BLaER1 treated with 17β-estradiol and CSF1 and Interleukin-3, amounts not matched to agents 10 nM and 100 nM (cell line): ENCODE measurements around the gene HMCN1.
"Not testable (repeated sequence)": the region's sequence is repeated elsewhere in the genome, so short reads cannot be mapped to it uniquely, and the experiment has no call there.

ENCODE experiments used
- H3K27ac ChIP-seq, 11 experiments: shearing (Covaris generic); formaldehyde crosslinking; 2 replicates each; pipeline ENCODE4 v1.8.1; 2022
- H3K27me3 ChIP-seq, 11 experiments: shearing (Covaris generic); formaldehyde crosslinking; 2 replicates each; pipeline ENCODE4 v1.8.1; 2022
- H3K36me3 ChIP-seq, 11 experiments: shearing (Covaris generic); formaldehyde crosslinking; 2 replicates each; pipeline ENCODE4 v1.8.1; 2022
- H3K4me1 ChIP-seq, 10 experiments: shearing (Covaris generic); formaldehyde crosslinking; 2 replicates each; pipeline ENCODE4 v1.8.1; 2022
- H3K4me2 ChIP-seq, 11 experiments: shearing (Covaris generic); formaldehyde crosslinking; 2 replicates each; pipeline ENCODE4 v1.8.1; 2022
- H3K4me3 ChIP-seq, 10 experiments: shearing (Covaris generic); formaldehyde crosslinking; 2 replicates each; pipeline ENCODE4 v1.8.1; 2022
- H3K9ac ChIP-seq, 11 experiments: shearing (Covaris generic); formaldehyde crosslinking; 2 replicates each; pipeline ENCODE4 v1.8.1; 2022
- H3K9me3 ChIP-seq, 11 experiments: shearing (Covaris generic); formaldehyde crosslinking; replicated peaks in 1 of 11; 2 replicates each; pipeline ENCODE4 v1.8.1; 2022
- H4K20me1 ChIP-seq, 11 experiments: shearing (Covaris generic); formaldehyde crosslinking; 2 replicates each; pipeline ENCODE4 v1.8.1; 2022
- Cebpa-rat ChIP-seq, 11 experiments: shearing (Covaris generic); IDR thresholded peaks; 2 replicates each; pipeline ENCODE4 v1.8.1; 2022

Gene HMCN1

GRCh38 chr1:185869590-185869989 is 135.4 kb downstream of the HMCN1 start:
- Histone ChIP-seq H3K4me3 (no peak overlapping the region), H3K4me1 (no peaks in the 10 kb centered on the region), H4K20me1 (no peaks in the 10 kb centered on the region), H3K4me2 (no peak overlapping the region), H3K9ac (no peak overlapping the region), H3K36me3 (no peaks in the 10 kb centered on the region), H3K27ac (no peak overlapping the region), H3K27me3 (no peaks in the 10 kb centered on the region), H3K9me3 (no peaks in the 10 kb centered on the region)
- TF ChIP-seq Cebpa-rat (IDR thresholded peaks at IDR 0.05), result no peak

DNA sequence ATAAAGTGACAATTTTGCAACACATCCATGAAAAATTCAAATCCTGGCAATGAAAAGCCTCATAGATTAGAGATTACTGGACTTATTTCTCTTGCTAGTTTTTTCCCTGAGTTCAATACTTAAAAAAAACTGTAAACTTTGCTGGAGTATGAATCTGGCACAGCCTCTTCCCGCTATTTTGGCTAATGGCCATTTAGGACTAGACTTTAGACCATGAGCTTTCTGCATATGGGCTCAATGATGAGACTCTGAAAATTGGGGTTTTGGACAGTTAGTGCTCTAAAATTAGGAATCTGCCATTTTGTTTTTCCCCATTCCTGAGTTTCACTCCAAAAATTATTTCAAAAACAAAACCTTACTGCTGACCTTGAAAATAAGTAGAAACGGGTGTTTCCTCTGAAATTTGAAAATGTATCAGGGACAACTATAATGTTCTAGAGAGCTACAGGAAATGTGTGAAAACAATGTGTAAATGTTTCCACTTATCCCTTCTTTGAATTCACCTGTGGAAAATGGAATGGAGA is 137.5 kb downstream of the HMCN1 start:
- no peak overlapping the region for H3K27ac ChIP-seq
- H3K9ac ChIP-seq, result no peak overlapping the region
- TF ChIP-seq Cebpa-rat (IDR thresholded peaks at IDR 0.05), result no peak
- H3K36me3 ChIP-seq, result no peaks in the 10 kb centered on the region
- H3K9me3 ChIP-seq, result no peaks in the 10 kb centered on the region
- no peaks in the 10 kb centered on the region for H3K27me3 ChIP-seq
- no peaks in the 10 kb centered on the region for H3K4me1 ChIP-seq
- H3K4me3 ChIP-seq, result no peak overlapping the region
- H4K20me1 ChIP-seq, result no peaks in the 10 kb centered on the region
- no peak overlapping the region for H3K4me2 ChIP-seq

- Histone ChIP-seq H4K20me1 (no peaks in the 10 kb centered on the region), H3K4me1 (no peaks in the 10 kb centered on the region), H3K27me3 (no peaks in the 10 kb centered on the region), H3K4me3 (no peak overlapping the region), H3K9me3 (no peaks in the 10 kb centered on the region), H3K9ac (no peak overlapping the region), H3K4me2 (no peak overlapping the region), H3K27ac (no peak overlapping the region), H3K36me3 (no peaks in the 10 kb centered on the region)
- no peak for TF ChIP-seq Cebpa-rat (IDR thresholded peaks at IDR 0.05)
Observed at GRCh38 chr1:185874246-185874645, 140.1 kb downstream of the HMCN1 start.

DNA sequence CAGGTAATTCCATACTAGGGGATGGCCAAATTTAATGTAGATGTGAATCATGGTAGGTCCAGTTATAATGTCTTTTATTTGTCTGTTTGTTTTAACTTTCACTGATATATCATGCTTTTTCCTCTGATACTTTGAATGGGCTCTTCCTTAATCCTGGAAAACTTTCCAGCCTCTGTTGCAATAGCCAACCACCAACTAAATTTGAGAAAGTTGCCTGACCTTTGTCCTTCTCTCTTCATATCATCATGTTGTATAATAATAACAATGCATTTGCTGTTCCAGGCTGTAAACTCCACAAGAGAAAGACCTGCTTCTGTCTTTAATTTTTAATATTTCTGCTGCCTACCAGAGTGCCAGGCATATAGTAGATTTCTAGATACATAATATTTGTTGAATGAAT is 146.1 kb downstream of the HMCN1 start:
- no peak overlapping the region for H3K27ac ChIP-seq
- no peaks in the 10 kb centered on the region for H3K36me3 ChIP-seq
- no peak overlapping the region for H3K4me2 ChIP-seq
- no peak overlapping the region for H3K9ac ChIP-seq
- no peak for TF ChIP-seq Cebpa-rat (IDR thresholded peaks at IDR 0.05)
- peaks cover 0 to 13% (median 0%) of the 10 kb centered on the region in 10 experiments; a peak in 2 of 20 replicates for H3K4me1 ChIP-seq
- H3K4me3 ChIP-seq, result no peak overlapping the region
- H3K27me3 ChIP-seq, result no peaks in the 10 kb centered on the region
- H3K9me3 ChIP-seq, result peaks cover 0 to 3% (median 0%) of the 10 kb centered on the region in 11 experiments; a peak in 1 of 22 replicates
- no peaks in the 10 kb centered on the region for H4K20me1 ChIP-seq

- Histone ChIP-seq H3K4me2 (peak overlapping the region in 1 of 11 experiments; percentile 44; a peak in 2 of 22 replicates), H3K9me3 (peaks cover 0 to 3% (median 0%) of the 10 kb centered on the region in 11 experiments; a peak in 1 of 22 replicates), H3K27me3 (no peaks in the 10 kb centered on the region), H3K36me3 (no peaks in the 10 kb centered on the region), H4K20me1 (no peaks in the 10 kb centered on the region), H3K9ac (no peak overlapping the region), H3K4me3 (no peak overlapping the region), H3K27ac (no peak overlapping the region), H3K4me1 (peaks cover 0 to 13% (median 0%) of the 10 kb centered on the region in 10 experiments; a peak in 2 of 20 replicates)
- TF ChIP-seq Cebpa-rat (IDR thresholded peaks at IDR 0.05), result no peak
Observed at GRCh38 chr1:185880779-185881333, 146.7 kb downstream of the HMCN1 start.

DNA sequence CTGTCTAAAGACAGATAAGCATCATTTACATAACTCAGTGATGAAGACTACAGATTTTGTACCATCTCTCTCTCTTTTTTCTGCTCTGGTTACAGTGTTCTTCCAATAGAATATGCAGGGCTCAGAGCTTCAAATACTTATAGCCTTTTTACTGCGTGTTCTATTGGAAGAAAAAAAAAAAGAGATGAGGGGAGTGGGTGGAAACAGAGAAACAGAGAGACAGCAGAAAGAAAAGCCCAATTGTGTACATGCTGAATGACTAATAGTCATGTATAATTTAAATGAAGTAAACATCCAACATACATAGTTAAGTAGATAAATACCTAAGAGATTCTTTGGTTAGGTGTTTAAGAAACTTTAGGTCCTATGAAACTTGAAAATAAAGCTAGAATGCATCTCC is 151.9 kb downstream of the HMCN1 start:
- Histone ChIP-seq H3K9me3 (peaks cover 0 to 3% (median 0%) of the 10 kb centered on the region in 11 experiments; a peak in 1 of 22 replicates), H4K20me1 (no peaks in the 10 kb centered on the region), H3K4me3 (no peak overlapping the region), H3K9ac (no peak overlapping the region), H3K36me3 (no peaks in the 10 kb centered on the region), H3K4me2 (no peak overlapping the region), H3K4me1 (peaks cover 0 to 12% (median 0%) of the 10 kb centered on the region in 10 experiments; a peak in 2 of 20 replicates), H3K27ac (no peak overlapping the region), H3K27me3 (no peaks in the 10 kb centered on the region)
- no peak for TF ChIP-seq Cebpa-rat (IDR thresholded peaks at IDR 0.05)

GRCh38 chr1:185886671-185887070 is 152.5 kb downstream of the HMCN1 start:
- Histone ChIP-seq H3K36me3 (no peaks in the 10 kb centered on the region), H3K9me3 (no peaks in the 10 kb centered on the region), H3K27me3 (no peaks in the 10 kb centered on the region), H3K4me3 (no peak overlapping the region), H3K4me1 (peaks cover 0 to 6% (median 0%) of the 10 kb centered on the region in 10 experiments; a peak in 2 of 20 replicates), H3K4me2 (no peak overlapping the region), H3K9ac (no peak overlapping the region), H3K27ac (no peak overlapping the region), H4K20me1 (no peaks in the 10 kb centered on the region)
- TF ChIP-seq Cebpa-rat (IDR thresholded peaks at IDR 0.05), result no peak

DNA sequence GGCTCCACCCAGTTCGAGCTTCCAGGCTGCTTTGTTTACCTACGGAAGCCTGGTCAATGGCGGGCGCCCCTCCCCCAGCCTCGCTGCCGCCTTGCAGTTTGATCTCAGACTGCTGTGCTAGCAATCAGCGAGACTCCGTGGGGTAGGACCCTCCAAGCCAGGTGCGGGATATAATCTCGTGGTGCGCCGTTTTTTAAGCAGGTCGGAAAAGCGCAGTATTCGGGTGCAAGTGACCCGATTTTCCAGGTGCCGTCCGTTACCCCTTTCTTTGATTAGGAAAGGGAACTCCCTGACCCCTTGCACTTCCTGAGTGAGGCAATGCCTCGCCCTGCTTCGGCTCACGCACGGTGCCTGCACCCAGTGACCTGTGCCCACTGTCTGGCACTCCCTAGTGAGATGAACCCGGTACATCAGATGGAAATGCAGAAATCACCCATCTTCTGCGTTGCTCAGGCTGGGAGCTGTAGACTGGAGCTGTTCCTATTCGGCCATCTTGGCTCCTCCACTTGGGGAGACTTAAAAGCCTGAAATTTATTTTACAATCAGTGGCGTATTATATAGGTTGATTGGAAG is 158.7 kb downstream of the HMCN1 start:
- not testable (repeated sequence) for H4K20me1 ChIP-seq, H3K9ac ChIP-seq, H3K27me3 ChIP-seq, H3K27ac ChIP-seq, H3K4me3 ChIP-seq, H3K36me3 ChIP-seq, H3K4me1 ChIP-seq, H3K9me3 ChIP-seq, H3K4me2 ChIP-seq

DNA sequence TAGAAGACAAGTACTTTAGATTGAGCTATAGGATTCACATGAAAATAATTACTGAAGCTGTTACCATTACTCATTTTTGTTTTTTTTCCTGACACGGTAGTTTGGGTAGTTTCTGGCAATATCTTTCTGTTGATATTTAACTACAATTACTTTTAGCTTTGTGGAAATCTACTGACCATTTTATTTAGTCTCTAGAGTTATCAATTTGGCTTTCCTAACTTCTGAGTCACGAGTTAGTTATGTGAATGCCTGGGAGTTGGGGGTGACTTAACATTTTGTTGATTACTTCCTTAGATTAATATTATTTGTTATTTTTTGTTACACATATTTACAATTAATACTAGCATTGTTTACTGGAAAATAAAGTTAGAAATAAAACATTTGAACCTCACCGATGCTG is 160.6 kb downstream of the HMCN1 start:
- Histone ChIP-seq H3K4me2 (no peak overlapping the region), H3K4me1 (no peaks in the 10 kb centered on the region), H3K9ac (no peak overlapping the region), H3K27ac (no peak overlapping the region), H3K27me3 (no peaks in the 10 kb centered on the region), H4K20me1 (no peaks in the 10 kb centered on the region), H3K4me3 (no peak overlapping the region), H3K9me3 (no peaks in the 10 kb centered on the region), H3K36me3 (no peaks in the 10 kb centered on the region)
- no peak for TF ChIP-seq Cebpa-rat (IDR thresholded peaks at IDR 0.05)
